Erythroblast (primary cell): ENCODE results near the gene ITPRIPL1.

ENCODE experiments used
- GATA1 ChIP-seq: IDR thresholded peaks from 2 replicates; pipeline ENCODE4 v1.6.1; 2011; ENCODE audit warnings: low read depth, mild to moderate bottlenecking, control low read depth, low read length, moderate library complexity
- POLR2A ChIP-seq: IDR thresholded peaks from 2 replicates; pipeline ENCODE4 v1.6.1; 2011; ENCODE audit warnings: mild to moderate bottlenecking, low read length

GRCh38 chr2:96336873-96337272, 11.8 kb downstream of the ITPRIPL1 start:
- no peak for TF ChIP-seq POLR2A
- TF ChIP-seq GATA1: no peak
